GM12878 (cell line): ENCODE results near the gene NUTM1. TPM values are rescaled to one million over a fixed set of nuclear protein-coding genes. Genes with fewer than 3 reads are reported as not detected.

Experiments used
- CHD2 ChIP-seq: IDR thresholded peaks from 2 replicates; pipeline ENCODE4 v1.6.1; 2011; ENCODE audit warnings: low read depth, low read length, improper control_type of control experiment, borderline replicate concordance
- ETV6 ChIP-seq, 2 experiments: fragments of 450-650 bp in 1 of 2; IDR thresholded peaks in 1 of 2; conservative IDR thresholded peaks in 1 of 2; 2 replicates each; pipeline ENCODE4 v1.6.1; 2014; ENCODE audit warnings: antibody characterized with exemption in 1 of 2, borderline replicate concordance in 1 of 2, low read depth in 1 of 2, mild to moderate bottlenecking in 1 of 2, moderate library complexity in 1 of 2
- FOS ChIP-seq: IDR thresholded peaks from 3 replicates; pipeline ENCODE4 v1.6.1; 2011; ENCODE audit warnings: borderline replicate concordance; ENCODE audit not compliant: insufficient read length; ENCODE audit errors: extremely low read depth
- HCFC1 ChIP-seq: fragments of 150-350 bp; IDR thresholded peaks from 2 replicates; pipeline ENCODE4 v1.6.1; 2014; ENCODE audit warnings: low read length
- HDAC6 ChIP-seq: fragments of 200-600 bp; sonication (generic); IDR thresholded peaks from one replicate; pipeline ENCODE4 v1.8.0; 2017; ENCODE audit warnings: antibody characterized with exemption; ENCODE audit not compliant: unreplicated experiment
- KLF5 ChIP-seq: fragments of 450-650 bp; IDR thresholded peaks from 2 replicates; pipeline ENCODE4 v1.6.1; 2014; ENCODE audit warnings: mild to moderate bottlenecking; ENCODE audit not compliant: partially characterized antibody
- MTA3 ChIP-seq: IDR thresholded peaks from 2 replicates; pipeline ENCODE4 v1.6.1; 2012; ENCODE audit warnings: low read length, inconsistent platforms, borderline replicate concordance
- MXI1 ChIP-seq: fragments of 150-350 bp; IDR thresholded peaks from 2 replicates; pipeline ENCODE4 v1.6.1; 2011; ENCODE audit warnings: low read depth, mild to moderate bottlenecking, inconsistent platforms, low read length, improper control_type of control experiment
- NFIC ChIP-seq: IDR thresholded peaks from 2 replicates; pipeline ENCODE4 v1.6.1; 2012; ENCODE audit warnings: low read depth, mild to moderate bottlenecking, inconsistent platforms, low read length, moderate library complexity
- NR2F1 ChIP-seq: fragments of 450-650 bp; conservative IDR thresholded peaks from 2 replicates; pipeline ENCODE4 v1.6.1; 2017; ENCODE audit warnings: mild to moderate bottlenecking
- PML ChIP-seq: IDR thresholded peaks from 2 replicates; pipeline ENCODE4 v1.6.1; 2012; ENCODE audit warnings: low read length, inconsistent platforms
- POLR2AphosphoS5 ChIP-seq: IDR thresholded peaks from 2 replicates; pipeline ENCODE4 v1.6.1; 2011; ENCODE audit warnings: mild to moderate bottlenecking, low read length, inconsistent platforms
- SP1 ChIP-seq: IDR thresholded peaks from one replicate; pipeline ENCODE4 v1.6.1; 2011; ENCODE audit warnings: low read depth, low read length
- STAT1 ChIP-seq: fragments of 450-650 bp; conservative IDR thresholded peaks from 2 replicates; pipeline ENCODE4 v1.6.1; 2014; ENCODE audit warnings: antibody characterized with exemption, mild to moderate bottlenecking
- ZNF217 ChIP-seq: fragments of 450-650 bp; IDR thresholded peaks from 2 replicates; pipeline ENCODE4 v1.6.1; 2017; ENCODE audit warnings: antibody characterized with exemption, mild to moderate bottlenecking
- polyA plus RNA-seq, 11 experiments: library from polyadenylated mRNA; depleted of rRNA in 4 of 11; unstranded in 6 of 11; stranded (reverse) in 5 of 11; fragments of >200 nt; fragmentation: Nextera tagmentation in 4 of 11; fragmentation: Illumina TruSeq in 1 of 11; extraction: Ambion mirVana in 4 of 11; extraction: Trizol in 1 of 11; gene quantifications; 1 replicate in 1 of 11; 2 replicates in 10 of 11; pipeline versions ENCODE4 v1.2.1 to v1.2.3, GENCODE V29; 2011 to 2016; ENCODE audit warnings: inconsistent platforms in 2 of 11, missing spikeins in 2 of 11, low read depth in 1 of 11
- total RNA-seq, 4 experiments: library from RNA; depleted of rRNA in 3 of 4; stranded (reverse); fragments of >200 nt in 3 of 4; fragmentation: Illumina TruSeq in 1 of 4; extraction: Trizol in 1 of 4; gene quantifications; 2 replicates each; pipeline versions ENCODE4 v1.2.1 to v1.2.3, GENCODE V29; 2013 to 2021
- TF ChIP-seq, protein P1 (sequence below): fragments of 450-650 bp; IDR thresholded peaks from 2 replicates; pipeline ENCODE4 v1.6.1; 2017; ENCODE audit warnings: mild to moderate bottlenecking, low read depth, inconsistent platforms; ENCODE audit not compliant: poor library complexity, severe bottlenecking
- TF ChIP-seq, protein P2 (sequence below): fragments of 450-650 bp; IDR thresholded peaks from 2 replicates; pipeline ENCODE4 v1.6.1; 2017; ENCODE audit warnings: antibody characterized with exemption, mild to moderate bottlenecking, moderate library complexity
- TF ChIP-seq, protein P3 (sequence below): fragments of 450-650 bp; IDR thresholded peaks from 2 replicates; pipeline ENCODE4 v1.6.1; 2016; ENCODE audit warnings: mild to moderate bottlenecking, moderate library complexity, borderline replicate concordance

Gene NUTM1
- total and polyA plus RNA-seq, 10 of the 15 experiments (the other 5 are each of a cell fraction or from before 2014, with no cell fraction given): under 0.01 to 0.05 TPM; not detected in 8

DNA sequence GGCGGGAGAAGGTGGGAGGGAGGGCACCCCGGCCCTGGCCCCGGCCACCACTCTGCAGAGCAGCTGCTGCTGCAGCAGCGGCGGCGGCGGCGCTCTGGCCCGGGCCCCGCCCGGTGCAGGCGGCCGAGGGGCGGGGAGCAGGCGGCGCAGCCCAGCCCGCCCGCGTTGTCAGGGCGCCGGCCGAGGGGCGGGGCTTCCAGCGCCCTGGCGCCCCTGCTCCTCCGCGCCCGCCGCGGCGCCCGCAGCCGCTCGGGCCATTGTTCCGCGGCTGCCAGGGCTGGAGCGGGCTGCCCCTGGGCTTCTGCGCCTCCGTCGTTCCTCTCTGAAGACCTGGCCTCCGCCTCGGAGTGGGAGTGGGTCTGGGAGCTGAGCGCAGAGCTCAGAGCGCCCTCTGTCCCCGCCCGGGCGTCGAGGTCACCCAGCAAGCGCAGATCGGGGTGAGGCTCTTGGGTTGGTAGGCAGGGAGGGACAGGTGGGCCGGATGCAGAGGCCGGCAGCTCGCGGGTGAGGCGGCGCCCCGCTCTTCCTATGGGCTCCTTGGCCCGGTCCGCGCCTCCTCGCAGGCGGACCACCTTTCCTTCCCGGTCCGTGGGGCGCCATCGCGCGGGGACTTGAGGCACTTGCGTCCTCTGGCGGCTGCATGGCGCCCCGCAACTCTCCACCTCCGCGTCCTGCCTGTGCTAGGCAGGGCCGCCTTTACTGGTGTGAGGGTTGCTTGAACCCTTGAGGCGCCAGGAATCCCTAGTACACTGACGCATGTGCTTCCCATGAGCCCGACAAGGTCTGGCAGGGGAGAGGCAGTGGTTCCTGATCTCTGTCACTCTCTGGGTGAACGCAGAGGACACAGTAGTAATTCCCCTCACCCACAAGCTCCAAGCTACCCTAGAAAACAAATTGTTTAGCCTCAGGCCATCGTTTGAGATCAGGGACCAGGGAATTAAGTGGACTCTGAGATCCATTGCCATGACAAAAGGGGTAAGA is 24.3 kb downstream of the NUTM1 start, which contains the start of gene LPCAT4 (continued):
- 0 out of 2 replicates have a peak, but pooled peaks have one; percentile 22 for TF ChIP-seq CHD2
- peak; percentile 59; the same call in 1 of the 2 replicates for TF ChIP-seq ZNF217
- no peak for TF ChIP-seq FOS
- no peak for TF ChIP-seq NFIC
- peak; percentile 55; the same call in 1 of the 2 replicates for TF ChIP-seq MXI1
- peak; percentile 82 for TF ChIP-seq POLR2AphosphoS5
- peak; percentile 51 for TF ChIP-seq HDAC6
- TF ChIP-seq STAT1: 0 out of 2 replicates have a peak, but pooled peaks have one; percentile 46
- TF ChIP-seq, protein P1, sequence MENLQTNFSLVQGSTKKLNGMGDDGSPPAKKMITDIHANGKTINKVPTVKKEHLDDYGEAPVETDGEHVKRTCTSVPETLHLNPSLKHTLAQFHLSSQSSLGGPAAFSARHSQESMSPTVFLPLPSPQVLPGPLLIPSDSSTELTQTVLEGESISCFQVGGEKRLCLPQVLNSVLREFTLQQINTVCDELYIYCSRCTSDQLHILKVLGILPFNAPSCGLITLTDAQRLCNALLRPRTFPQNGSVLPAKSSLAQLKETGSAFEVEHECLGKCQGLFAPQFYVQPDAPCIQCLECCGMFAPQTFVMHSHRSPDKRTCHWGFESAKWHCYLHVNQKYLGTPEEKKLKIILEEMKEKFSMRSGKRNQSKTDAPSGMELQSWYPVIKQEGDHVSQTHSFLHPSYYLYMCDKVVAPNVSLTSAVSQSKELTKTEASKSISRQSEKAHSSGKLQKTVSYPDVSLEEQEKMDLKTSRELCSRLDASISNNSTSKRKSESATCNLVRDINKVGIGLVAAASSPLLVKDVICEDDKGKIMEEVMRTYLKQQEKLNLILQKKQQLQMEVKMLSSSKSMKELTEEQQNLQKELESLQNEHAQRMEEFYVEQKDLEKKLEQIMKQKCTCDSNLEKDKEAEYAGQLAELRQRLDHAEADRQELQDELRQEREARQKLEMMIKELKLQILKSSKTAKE: no peak
- no peak for TF ChIP-seq HCFC1
- peak; percentile 73; the same call in 1 of the 2 replicates for TF ChIP-seq PML
- no peak for TF ChIP-seq SP1
- peak; percentile 67 for TF ChIP-seq NR2F1
- TF ChIP-seq, protein P2, sequence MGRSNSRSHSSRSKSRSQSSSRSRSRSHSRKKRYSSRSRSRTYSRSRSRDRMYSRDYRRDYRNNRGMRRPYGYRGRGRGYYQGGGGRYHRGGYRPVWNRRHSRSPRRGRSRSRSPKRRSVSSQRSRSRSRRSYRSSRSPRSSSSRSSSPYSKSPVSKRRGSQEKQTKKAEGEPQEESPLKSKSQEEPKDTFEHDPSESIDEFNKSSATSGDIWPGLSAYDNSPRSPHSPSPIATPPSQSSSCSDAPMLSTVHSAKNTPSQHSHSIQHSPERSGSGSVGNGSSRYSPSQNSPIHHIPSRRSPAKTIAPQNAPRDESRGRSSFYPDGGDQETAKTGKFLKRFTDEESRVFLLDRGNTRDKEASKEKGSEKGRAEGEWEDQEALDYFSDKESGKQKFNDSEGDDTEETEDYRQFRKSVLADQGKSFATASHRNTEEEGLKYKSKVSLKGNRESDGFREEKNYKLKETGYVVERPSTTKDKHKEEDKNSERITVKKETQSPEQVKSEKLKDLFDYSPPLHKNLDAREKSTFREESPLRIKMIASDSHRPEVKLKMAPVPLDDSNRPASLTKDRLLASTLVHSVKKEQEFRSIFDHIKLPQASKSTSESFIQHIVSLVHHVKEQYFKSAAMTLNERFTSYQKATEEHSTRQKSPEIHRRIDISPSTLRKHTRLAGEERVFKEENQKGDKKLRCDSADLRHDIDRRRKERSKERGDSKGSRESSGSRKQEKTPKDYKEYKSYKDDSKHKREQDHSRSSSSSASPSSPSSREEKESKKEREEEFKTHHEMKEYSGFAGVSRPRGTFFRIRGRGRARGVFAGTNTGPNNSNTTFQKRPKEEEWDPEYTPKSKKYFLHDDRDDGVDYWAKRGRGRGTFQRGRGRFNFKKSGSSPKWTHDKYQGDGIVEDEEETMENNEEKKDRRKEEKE: no peak; the same call in 1 of the 2 replicates
- peak in 1 of 2 experiments; percentile 25; a peak in 1 of 4 replicates for TF ChIP-seq ETV6 (conservative IDR thresholded peaks at IDR 0.05 in 1 of 2, IDR thresholded peaks at IDR 0.05 in 1 of 2; ENCODE audit: borderline replicate concordance in 1 of 2, low read depth in 1 of 2)
- TF ChIP-seq KLF5: peak; percentile 66
- TF ChIP-seq MTA3: no peak; the same call in 1 of the 2 replicates
- TF ChIP-seq, protein P3, sequence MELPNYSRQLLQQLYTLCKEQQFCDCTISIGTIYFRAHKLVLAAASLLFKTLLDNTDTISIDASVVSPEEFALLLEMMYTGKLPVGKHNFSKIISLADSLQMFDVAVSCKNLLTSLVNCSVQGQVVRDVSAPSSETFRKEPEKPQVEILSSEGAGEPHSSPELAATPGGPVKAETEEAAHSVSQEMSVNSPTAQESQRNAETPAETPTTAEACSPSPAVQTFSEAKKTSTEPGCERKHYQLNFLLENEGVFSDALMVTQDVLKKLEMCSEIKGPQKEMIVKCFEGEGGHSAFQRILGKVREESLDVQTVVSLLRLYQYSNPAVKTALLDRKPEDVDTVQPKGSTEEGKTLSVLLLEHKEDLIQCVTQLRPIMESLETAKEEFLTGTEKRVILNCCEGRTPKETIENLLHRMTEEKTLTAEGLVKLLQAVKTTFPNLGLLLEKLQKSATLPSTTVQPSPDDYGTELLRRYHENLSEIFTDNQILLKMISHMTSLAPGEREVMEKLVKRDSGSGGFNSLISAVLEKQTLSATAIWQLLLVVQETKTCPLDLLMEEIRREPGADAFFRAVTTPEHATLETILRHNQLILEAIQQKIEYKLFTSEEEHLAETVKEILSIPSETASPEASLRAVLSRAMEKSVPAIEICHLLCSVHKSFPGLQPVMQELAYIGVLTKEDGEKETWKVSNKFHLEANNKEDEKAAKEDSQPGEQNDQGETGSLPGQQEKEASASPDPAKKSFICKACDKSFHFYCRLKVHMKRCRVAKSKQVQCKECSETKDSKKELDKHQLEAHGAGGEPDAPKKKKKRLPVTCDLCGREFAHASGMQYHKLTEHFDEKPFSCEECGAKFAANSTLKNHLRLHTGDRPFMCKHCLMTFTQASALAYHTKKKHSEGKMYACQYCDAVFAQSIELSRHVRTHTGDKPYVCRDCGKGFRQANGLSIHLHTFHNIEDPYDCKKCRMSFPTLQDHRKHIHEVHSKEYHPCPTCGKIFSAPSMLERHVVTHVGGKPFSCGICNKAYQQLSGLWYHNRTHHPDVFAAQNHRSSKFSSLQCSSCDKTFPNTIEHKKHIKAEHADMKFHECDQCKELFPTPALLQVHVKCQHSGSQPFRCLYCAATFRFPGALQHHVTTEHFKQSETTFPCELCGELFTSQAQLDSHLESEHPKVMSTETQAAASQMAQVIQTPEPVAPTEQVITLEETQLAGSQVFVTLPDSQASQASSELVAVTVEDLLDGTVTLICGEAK: 0 out of 2 replicates have a peak, but pooled peaks have one; percentile 22
